ENCODE measurements around the gene TASP1. TPM values are rescaled to one million over a fixed set of nuclear protein-coding genes. Genes with fewer than 3 reads are reported as not detected.

Gene TASP1
- total RNA-seq, 1 experiment from 2014 or later = 27.4 TPM

DNA sequence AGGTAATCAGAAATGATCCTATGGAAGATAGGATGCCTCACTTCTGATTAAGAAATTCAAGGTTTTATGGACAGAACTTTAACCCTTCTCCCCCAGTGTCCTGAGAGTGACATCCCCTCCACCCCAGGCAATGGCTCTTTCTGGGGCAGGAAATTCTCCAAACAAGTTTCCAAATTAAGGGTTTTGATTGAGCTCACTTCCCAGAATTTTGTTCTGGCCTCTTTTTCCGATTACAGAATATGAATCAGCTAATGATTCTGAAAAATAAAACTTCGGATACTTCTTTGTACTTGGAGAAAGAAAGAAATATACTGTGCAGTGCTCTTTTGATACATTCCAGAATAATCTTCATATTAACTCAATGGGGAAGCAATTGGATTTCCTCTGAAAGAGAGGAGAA is 32.8 kb upstream of the TASP1 start:
- TF ChIP-seq, protein P1, sequence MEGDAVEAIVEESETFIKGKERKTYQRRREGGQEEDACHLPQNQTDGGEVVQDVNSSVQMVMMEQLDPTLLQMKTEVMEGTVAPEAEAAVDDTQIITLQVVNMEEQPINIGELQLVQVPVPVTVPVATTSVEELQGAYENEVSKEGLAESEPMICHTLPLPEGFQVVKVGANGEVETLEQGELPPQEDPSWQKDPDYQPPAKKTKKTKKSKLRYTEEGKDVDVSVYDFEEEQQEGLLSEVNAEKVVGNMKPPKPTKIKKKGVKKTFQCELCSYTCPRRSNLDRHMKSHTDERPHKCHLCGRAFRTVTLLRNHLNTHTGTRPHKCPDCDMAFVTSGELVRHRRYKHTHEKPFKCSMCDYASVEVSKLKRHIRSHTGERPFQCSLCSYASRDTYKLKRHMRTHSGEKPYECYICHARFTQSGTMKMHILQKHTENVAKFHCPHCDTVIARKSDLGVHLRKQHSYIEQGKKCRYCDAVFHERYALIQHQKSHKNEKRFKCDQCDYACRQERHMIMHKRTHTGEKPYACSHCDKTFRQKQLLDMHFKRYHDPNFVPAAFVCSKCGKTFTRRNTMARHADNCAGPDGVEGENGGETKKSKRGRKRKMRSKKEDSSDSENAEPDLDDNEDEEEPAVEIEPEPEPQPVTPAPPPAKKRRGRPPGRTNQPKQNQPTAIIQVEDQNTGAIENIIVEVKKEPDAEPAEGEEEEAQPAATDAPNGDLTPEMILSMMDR (IDR thresholded peaks at IDR 0.05; ENCODE audit: insufficient read depth in 1 of 2, low read depth in 1 of 2, low read length in 1 of 2, severe bottlenecking in 1 of 2, unreplicated experiment in 1 of 2) = no peak
- BruUV-seq (replicated peaks) = no TSS peak
- H3K4me3 Mint-ChIP-seq (ENCODE audit: unreplicated experiment) = no peak overlapping the region
- H3K36me3 Mint-ChIP-seq (ENCODE audit: insufficient read depth, unreplicated experiment) = no peaks in the 10 kb centered on the region
- POLR2A ChIA-PET = no interaction called here
- intact Hi-C loops (cut with micrococcal nuclease; ENCODE audit: unreplicated experiment) = no loop called here
- H3K4me1 ChIP-seq = no peaks in the 10 kb centered on the region
- no peak for DNase-seq
- H3K27me3 Mint-ChIP-seq (ENCODE audit: insufficient read depth, unreplicated experiment) = no peaks in the 10 kb centered on the region
- H3K9me3 ChIP-seq = no peaks in the 10 kb centered on the region
- no peaks in the 10 kb centered on the region for H3K27me3 ChIP-seq (replicated peaks; ENCODE audit: control insufficient read depth, insufficient read depth, low read length)
- no peak overlapping the region for H3K27ac Mint-ChIP-seq (ENCODE audit: unreplicated experiment)
- H3K36me3 ChIP-seq (ENCODE audit: control insufficient read depth, insufficient read depth, low read length) = no peaks in the 10 kb centered on the region
- H3K4me3 ChIP-seq (ENCODE audit: low read depth, low read length) = no peak overlapping the region
- CTCF ChIA-PET = interaction anchor here (0.6 kb wide), 1 partner anchor 127 kb away, joined by 5 read pairs; no protein-coding TSS in a partner anchor
- H3K9me3 Mint-ChIP-seq (ENCODE audit: unreplicated experiment) = peaks cover 9% of the 10 kb centered on the region
- H3K4me1 Mint-ChIP-seq (ENCODE audit: low read depth, unreplicated experiment) = no peaks in the 10 kb centered on the region

DNA sequence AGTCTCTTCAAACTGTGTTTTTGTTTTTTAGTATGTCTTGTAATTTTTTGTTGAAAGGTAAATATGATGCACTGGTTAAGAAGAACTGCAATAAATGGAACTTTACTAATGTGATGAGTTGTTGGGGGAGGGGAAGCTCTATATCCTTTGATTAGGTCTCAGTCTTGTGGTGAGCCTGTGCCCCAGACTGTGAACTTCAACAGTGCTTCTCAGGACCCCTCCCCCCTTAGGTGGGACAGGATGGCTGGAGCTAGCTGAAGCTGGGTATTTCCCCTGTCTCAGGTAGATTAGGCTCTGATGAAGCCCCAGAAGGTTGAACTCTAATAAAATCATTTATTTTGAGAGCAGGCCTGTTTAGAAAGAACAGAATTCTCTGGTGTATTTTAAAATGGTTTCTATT is 31.4 kb upstream of the TASP1 start:
- no peak overlapping the region for H3K4me3 ChIP-seq (ENCODE audit: low read depth, low read length)
- BruUV-seq (replicated peaks) = no TSS peak
- no peaks in the 10 kb centered on the region for H3K4me1 ChIP-seq
- H3K9me3 ChIP-seq = no peaks in the 10 kb centered on the region
- H3K9me3 Mint-ChIP-seq (ENCODE audit: unreplicated experiment) = peaks cover 6% of the 10 kb centered on the region
- ChIA-PET CTCF (no interaction called here), POLR2A (no interaction called here)
- H3K36me3 Mint-ChIP-seq (ENCODE audit: insufficient read depth, unreplicated experiment) = no peaks in the 10 kb centered on the region
- intact Hi-C loops (cut with micrococcal nuclease; ENCODE audit: unreplicated experiment) = no loop called here
- no peak overlapping the region for H3K27ac Mint-ChIP-seq (ENCODE audit: unreplicated experiment)
- DNase-seq = no peak
- H3K27me3 Mint-ChIP-seq (ENCODE audit: insufficient read depth, unreplicated experiment) = no peaks in the 10 kb centered on the region
- no peaks in the 10 kb centered on the region for H3K36me3 ChIP-seq (ENCODE audit: control insufficient read depth, insufficient read depth, low read length)
- TF ChIP-seq, protein P1 (IDR thresholded peaks at IDR 0.05; ENCODE audit: insufficient read depth in 1 of 2, low read depth in 1 of 2, low read length in 1 of 2, severe bottlenecking in 1 of 2, unreplicated experiment in 1 of 2) = no peak
- H3K4me1 Mint-ChIP-seq (ENCODE audit: low read depth, unreplicated experiment) = no peaks in the 10 kb centered on the region
- no peaks in the 10 kb centered on the region for H3K27me3 ChIP-seq (replicated peaks; ENCODE audit: control insufficient read depth, insufficient read depth, low read length)
- no peak overlapping the region for H3K4me3 Mint-ChIP-seq (ENCODE audit: unreplicated experiment)

DNA sequence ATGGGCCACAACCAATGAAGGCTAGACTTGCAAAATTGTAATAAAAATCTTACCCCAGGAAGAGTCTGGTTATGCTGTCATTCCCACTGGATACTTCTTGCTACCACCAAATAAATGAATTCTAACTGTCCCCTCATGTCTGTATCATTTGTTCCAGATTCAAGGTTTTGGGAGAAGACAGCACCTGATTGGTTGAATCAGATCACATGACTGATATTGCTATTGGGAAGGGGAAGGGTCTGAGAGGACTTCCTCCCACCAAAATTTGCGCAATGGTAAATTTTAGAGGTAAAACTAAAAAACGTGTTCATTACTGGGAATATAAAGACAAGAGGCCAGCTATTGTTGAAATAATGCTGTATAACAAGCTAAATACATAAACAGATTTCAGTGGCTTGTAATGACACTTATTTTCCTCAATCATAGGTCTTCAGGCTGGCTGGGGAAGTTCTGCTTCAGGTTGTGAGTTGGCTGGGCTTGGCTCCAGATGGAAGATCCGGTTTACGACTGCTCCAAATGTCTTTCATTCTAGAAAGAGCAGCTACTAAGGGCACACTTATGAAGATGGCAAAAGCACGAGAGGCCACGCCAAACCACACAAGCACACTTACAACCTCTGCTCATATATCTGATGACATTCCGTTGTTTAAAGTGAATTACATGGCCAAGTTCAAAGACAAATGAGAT is 27.1 kb upstream of the TASP1 start:
- H3K4me1 ChIP-seq = no peaks in the 10 kb centered on the region
- H3K36me3 ChIP-seq (ENCODE audit: control insufficient read depth, insufficient read depth, low read length) = no peaks in the 10 kb centered on the region
- BruUV-seq (replicated peaks) = no TSS peak
- Mint-ChIP-seq H3K4me1 (ENCODE audit: low read depth, unreplicated experiment) (no peaks in the 10 kb centered on the region), H3K36me3 (ENCODE audit: insufficient read depth, unreplicated experiment) (no peaks in the 10 kb centered on the region), H3K4me3 (ENCODE audit: unreplicated experiment) (no peak overlapping the region), H3K9me3 (ENCODE audit: unreplicated experiment) (no peaks in the 10 kb centered on the region), H3K27me3 (ENCODE audit: insufficient read depth, unreplicated experiment) (peaks cover 2% of the 10 kb centered on the region), H3K27ac (ENCODE audit: unreplicated experiment) (no peak overlapping the region)
- H3K9me3 ChIP-seq = no peaks in the 10 kb centered on the region
- no peak for DNase-seq
- intact Hi-C loops (cut with micrococcal nuclease; ENCODE audit: unreplicated experiment) = no loop called here
- TF ChIP-seq, protein P1 (IDR thresholded peaks at IDR 0.05; ENCODE audit: insufficient read depth in 1 of 2, low read depth in 1 of 2, low read length in 1 of 2, severe bottlenecking in 1 of 2, unreplicated experiment in 1 of 2) = no peak
- ChIA-PET CTCF (no interaction called here), POLR2A (no interaction called here)
- H3K4me3 ChIP-seq (ENCODE audit: low read depth, low read length) = no peak overlapping the region
- H3K27me3 ChIP-seq (replicated peaks; ENCODE audit: control insufficient read depth, insufficient read depth, low read length) = no peaks in the 10 kb centered on the region

Measured in Caco-2 (cell line).